Activated T-helper 1 cell treated with anti-CD3 and anti-CD28 coated beads, Interleukin-12 subunit alpha, Interleukin-12 subunit beta, Interleukin-2, Interleukin-4 antibody, amounts not matched to agents 30 ng/mL and 10 ng/mL and 1 ng/mL, durations not matched to agents 14 hours and 24 hours and 36 hours (primary cell): ENCODE results near the gene STK39. TPM values are rescaled to one million over a fixed set of nuclear protein-coding genes. Genes with fewer than 3 reads are reported as not detected.

ENCODE experiments used
- DNase-seq: peaks from one replicate; pipeline ENCODE4 v3.0.0; 2021; ENCODE audit warnings: low spot score
- H3K27ac Mint-ChIP-seq: one replicate; pipeline ENCODE4 v1.8.0; 2021; ENCODE audit warnings: mild to moderate bottlenecking, mixed read lengths
- H3K27me3 Mint-ChIP-seq: one replicate; pipeline ENCODE4 v1.8.0; 2022; ENCODE audit warnings: mild to moderate bottlenecking, moderate library complexity, mixed read lengths; ENCODE audit not compliant: insufficient read depth
- H3K36me3 Mint-ChIP-seq: one replicate; pipeline ENCODE4 v1.8.0; 2021; ENCODE audit warnings: low read depth, mixed read lengths
- H3K4me1 Mint-ChIP-seq: one replicate; pipeline ENCODE4 v1.8.0; 2021; ENCODE audit warnings: low read depth, mixed read lengths
- H3K4me3 Mint-ChIP-seq: one replicate; pipeline ENCODE4 v1.8.0; 2021; ENCODE audit warnings: mild to moderate bottlenecking, moderate library complexity, mixed read lengths
- H3K9me3 Mint-ChIP-seq: one replicate; pipeline ENCODE4 v1.8.0; 2021; ENCODE audit warnings: mixed read lengths
- intact Hi-C: fragments of 100-400 bp; cut with micrococcal nuclease; formaldehyde crosslinking; loops from one replicate; pipeline ENCODE4 v1.15.1; 2024
- total RNA-seq: library from RNA; stranded (reverse); gene quantifications from 2 replicates; pipeline ENCODE4 v1.2.3, GENCODE V29; 2022

Gene STK39
- total RNA-seq, 1 donor from 2014 or later: 32.6 TPM

GRCh38 chr2:167940346-167940725 lies 307.1 kb downstream of the STK39 start:
- H3K27ac Mint-ChIP-seq: no peak overlapping the region
- H3K27me3 Mint-ChIP-seq: no peaks in the 10 kb centered on the region
- H3K4me1 Mint-ChIP-seq: no peaks in the 10 kb centered on the region
- H3K9me3 Mint-ChIP-seq: no peaks in the 10 kb centered on the region
- intact Hi-C loops: no loop called here
- no peaks in the 10 kb centered on the region for H3K36me3 Mint-ChIP-seq
- no peak for DNase-seq
- no peak overlapping the region for H3K4me3 Mint-ChIP-seq

DNA sequence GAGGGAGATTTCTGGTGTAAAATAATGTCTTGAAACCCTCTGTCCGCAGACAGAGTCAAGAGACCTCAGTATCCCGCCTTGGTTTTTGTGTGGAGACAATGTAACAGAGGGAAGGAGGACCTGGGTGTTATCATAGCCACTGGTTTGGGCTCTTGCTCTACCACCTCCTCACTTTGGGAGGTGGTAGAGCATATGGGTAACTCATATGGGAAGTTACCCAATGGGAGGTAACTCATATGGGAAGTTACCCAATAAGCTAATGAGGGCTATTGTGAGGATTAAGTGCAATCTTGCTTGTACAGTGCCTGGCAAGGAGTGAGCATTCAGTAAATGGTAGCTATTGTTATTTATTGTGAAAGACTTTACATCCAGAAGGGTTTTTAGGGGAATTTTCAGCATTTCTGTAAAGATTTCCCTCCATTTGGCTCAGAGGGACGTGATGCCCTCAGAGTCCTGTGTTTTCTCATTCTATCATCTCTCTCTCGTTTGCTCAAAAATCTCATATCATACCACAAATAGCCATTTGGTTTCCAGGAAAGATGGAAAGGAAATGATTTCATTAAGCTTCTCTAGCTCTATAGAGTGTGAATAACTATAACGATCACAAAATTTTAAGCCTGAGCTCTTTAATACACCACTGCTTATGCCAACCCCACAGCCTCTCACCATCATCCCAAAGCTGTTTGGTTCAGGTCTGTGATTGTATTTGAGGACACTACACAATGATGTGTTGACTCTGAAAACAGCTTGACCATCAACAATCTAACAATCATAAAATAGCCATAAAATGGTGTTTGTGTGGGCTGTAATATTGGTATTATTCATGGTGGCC lies 307.7 kb downstream of the STK39 start:
- H3K36me3 Mint-ChIP-seq: no peaks in the 10 kb centered on the region
- H3K9me3 Mint-ChIP-seq: no peaks in the 10 kb centered on the region
- H3K27ac Mint-ChIP-seq: no peak overlapping the region
- intact Hi-C loops: no loop called here
- H3K4me1 Mint-ChIP-seq: no peaks in the 10 kb centered on the region
- H3K27me3 Mint-ChIP-seq: no peaks in the 10 kb centered on the region
- H3K4me3 Mint-ChIP-seq: no peak overlapping the region
- DNase-seq: no peak

DNA sequence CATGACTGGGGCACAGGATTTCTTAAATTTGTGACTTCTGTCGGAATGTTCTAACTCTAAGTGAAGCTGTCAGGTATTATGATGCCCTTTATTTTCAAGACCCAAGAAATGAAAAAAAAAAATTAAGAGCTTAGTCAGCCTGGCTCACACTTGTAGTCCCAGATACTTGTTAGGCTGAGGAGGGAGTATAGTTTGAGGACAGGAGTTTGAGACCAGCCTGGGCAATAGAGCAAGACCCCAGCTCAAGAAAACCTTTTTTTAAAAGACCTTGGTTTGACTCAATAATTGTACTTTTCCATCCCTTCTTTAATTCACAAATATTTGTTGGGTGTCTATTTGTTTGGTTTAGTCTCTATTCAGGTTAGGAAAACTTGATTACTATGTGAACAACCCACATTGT lies 310.0 kb downstream of the STK39 start:
- no peaks in the 10 kb centered on the region for H3K36me3 Mint-ChIP-seq
- H3K27me3 Mint-ChIP-seq: no peaks in the 10 kb centered on the region
- H3K4me1 Mint-ChIP-seq: no peaks in the 10 kb centered on the region
- H3K9me3 Mint-ChIP-seq: no peaks in the 10 kb centered on the region
- no peak overlapping the region for H3K4me3 Mint-ChIP-seq
- no peak for DNase-seq
- H3K27ac Mint-ChIP-seq: no peak overlapping the region
- intact Hi-C loops: no loop called here

- H3K27ac Mint-ChIP-seq: no peak overlapping the region
- intact Hi-C loops: no loop called here
- DNase-seq: no peak
- H3K4me3 Mint-ChIP-seq: no peak overlapping the region
- H3K4me1 Mint-ChIP-seq: no peaks in the 10 kb centered on the region
- no peaks in the 10 kb centered on the region for H3K9me3 Mint-ChIP-seq
- H3K36me3 Mint-ChIP-seq: no peaks in the 10 kb centered on the region
- no peaks in the 10 kb centered on the region for H3K27me3 Mint-ChIP-seq
These were observed 311.6 kb downstream of the STK39 start for GRCh38 chr2:167935803-167936110.

- Mint-ChIP-seq H3K27me3 (peaks cover 2% of the 10 kb centered on the region), H3K4me3 (no peak overlapping the region), H3K9me3 (no peaks in the 10 kb centered on the region), H3K27ac (no peak overlapping the region), H3K4me1 (no peaks in the 10 kb centered on the region), H3K36me3 (no peaks in the 10 kb centered on the region)
- intact Hi-C loops: no loop called here
- no peak for DNase-seq
These were observed 314.1 kb downstream of the STK39 start for GRCh38 chr2:167933097-167933814.

GRCh38 chr2:167932123-167932693 lies 315.2 kb downstream of the STK39 start:
- Mint-ChIP-seq H3K27ac (no peak overlapping the region), H3K4me1 (no peaks in the 10 kb centered on the region), H3K36me3 (no peaks in the 10 kb centered on the region), H3K4me3 (no peak overlapping the region), H3K27me3 (peaks cover 2% of the 10 kb centered on the region), H3K9me3 (no peaks in the 10 kb centered on the region)
- DNase-seq: no peak
- intact Hi-C loops: no loop called here

DNA sequence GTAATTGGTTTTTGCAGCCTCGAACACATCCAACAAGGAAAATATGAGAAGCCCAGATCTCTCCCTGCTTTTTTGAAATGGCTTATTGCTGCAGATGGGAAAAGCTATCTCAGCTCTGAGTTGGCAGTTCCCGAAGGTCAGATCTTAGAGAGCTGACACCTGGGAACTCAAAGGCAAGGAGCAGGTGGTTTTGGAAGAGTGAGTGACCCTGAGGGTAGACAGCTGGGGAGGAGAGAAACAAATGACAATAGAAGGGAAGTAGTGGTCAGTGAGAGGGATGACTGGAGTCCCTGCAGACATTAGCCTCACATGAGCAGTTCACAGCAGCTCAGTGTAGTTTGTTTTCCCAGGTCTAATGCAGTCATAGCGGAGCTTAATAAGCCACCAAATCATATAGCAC lies 317.9 kb downstream of the STK39 start:
- Mint-ChIP-seq H3K4me3 (no peak overlapping the region), H3K4me1 (no peaks in the 10 kb centered on the region), H3K9me3 (no peaks in the 10 kb centered on the region), H3K27me3 (peaks cover 6% of the 10 kb centered on the region), H3K27ac (no peak overlapping the region), H3K36me3 (no peaks in the 10 kb centered on the region)
- intact Hi-C loops: no loop called here
- no peak for DNase-seq

DNA sequence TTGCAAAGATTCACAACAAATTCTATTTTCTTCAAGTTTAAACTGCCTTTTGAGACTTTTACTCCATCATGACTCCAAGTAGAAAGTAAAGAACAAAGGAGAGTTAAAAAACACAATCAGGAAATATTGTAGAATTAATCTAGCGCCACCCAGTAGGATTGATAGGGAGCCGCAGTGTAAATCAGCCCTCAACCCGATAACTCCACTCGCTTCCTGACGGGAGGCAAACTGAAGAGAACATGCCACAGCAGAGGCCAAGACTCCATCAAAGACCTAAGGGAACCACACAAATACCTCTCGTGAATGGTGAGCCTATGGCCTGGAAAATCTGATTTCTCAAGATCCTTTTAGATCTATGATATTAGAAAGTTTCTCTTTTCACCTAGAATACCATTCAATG lies 319.0 kb downstream of the STK39 start:
- no peaks in the 10 kb centered on the region for H3K4me1 Mint-ChIP-seq
- H3K9me3 Mint-ChIP-seq: no peaks in the 10 kb centered on the region
- no peak overlapping the region for H3K4me3 Mint-ChIP-seq
- no peak overlapping the region for H3K27ac Mint-ChIP-seq
- peaks cover 6% of the 10 kb centered on the region for H3K27me3 Mint-ChIP-seq
- no peaks in the 10 kb centered on the region for H3K36me3 Mint-ChIP-seq
- intact Hi-C loops: no loop called here
- no peak for DNase-seq

GRCh38 chr2:167925758-167926157 lies 321.6 kb downstream of the STK39 start:
- DNase-seq: no peak
- no peaks in the 10 kb centered on the region for H3K9me3 Mint-ChIP-seq
- H3K27ac Mint-ChIP-seq: no peak overlapping the region
- peaks cover 6% of the 10 kb centered on the region for H3K27me3 Mint-ChIP-seq
- H3K4me1 Mint-ChIP-seq: no peaks in the 10 kb centered on the region
- intact Hi-C loops: no loop called here
- no peak overlapping the region for H3K4me3 Mint-ChIP-seq
- no peaks in the 10 kb centered on the region for H3K36me3 Mint-ChIP-seq

- no peaks in the 10 kb centered on the region for H3K36me3 Mint-ChIP-seq
- H3K4me1 Mint-ChIP-seq: no peaks in the 10 kb centered on the region
- H3K9me3 Mint-ChIP-seq: no peaks in the 10 kb centered on the region
- no peak overlapping the region for H3K4me3 Mint-ChIP-seq
- intact Hi-C loops: no loop called here
- H3K27ac Mint-ChIP-seq: no peak overlapping the region
- H3K27me3 Mint-ChIP-seq: peaks cover 10% of the 10 kb centered on the region
- DNase-seq: no peak
These were observed 322.8 kb downstream of the STK39 start for GRCh38 chr2:167924556-167924955.

DNA sequence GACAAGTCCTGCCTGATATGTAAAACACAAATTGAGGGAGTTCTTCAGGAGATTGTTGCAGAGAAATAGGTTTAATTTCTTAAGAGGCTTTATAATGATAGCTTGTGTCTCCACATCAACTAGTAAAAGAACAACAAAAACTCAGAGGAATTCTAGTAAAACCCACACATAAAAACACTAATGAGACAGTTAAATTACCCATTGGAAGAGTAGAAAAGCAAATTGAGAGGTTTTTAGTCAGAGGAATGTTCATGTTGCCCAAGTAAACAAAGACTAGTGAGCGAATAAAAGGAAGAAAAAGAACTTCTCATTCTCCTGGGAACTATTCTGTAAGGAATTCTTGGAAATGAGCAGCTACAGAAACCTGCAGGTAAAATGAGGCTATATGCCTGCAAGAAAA lies 330.6 kb downstream of the STK39 start:
- Mint-ChIP-seq H3K27ac (no peak overlapping the region), H3K27me3 (peaks cover 17% of the 10 kb centered on the region)

DNA sequence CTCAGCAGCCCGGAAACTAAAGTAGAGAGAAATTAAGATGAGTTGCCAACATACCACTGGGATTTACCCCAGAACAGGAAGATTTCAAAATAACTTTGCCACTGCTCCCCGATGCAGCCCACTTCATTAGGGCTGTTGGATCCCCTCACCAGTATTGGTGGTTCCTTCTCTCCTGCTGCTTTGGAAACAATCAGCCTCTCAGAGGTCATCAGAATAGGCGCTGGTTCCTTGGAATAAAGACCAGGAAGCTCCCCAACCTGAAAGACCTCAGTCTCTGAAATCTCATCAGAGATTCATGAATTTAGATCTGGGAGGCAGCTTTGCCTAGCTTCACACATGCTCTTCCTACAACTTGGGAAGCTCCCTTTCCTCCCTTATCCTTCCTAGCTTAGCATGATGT lies 332.4 kb downstream of the STK39 start:
- Mint-ChIP-seq H3K4me3 (no peak overlapping the region), H3K27me3 (peaks cover 21% of the 10 kb centered on the region), H3K4me1 (no peaks in the 10 kb centered on the region), H3K27ac (no peak overlapping the region), H3K9me3 (no peaks in the 10 kb centered on the region), H3K36me3 (no peaks in the 10 kb centered on the region)
- intact Hi-C loops: no loop called here
- no peak for DNase-seq

More for the DNA sequence above, 330.6 kb downstream of the STK39 start:
- no peaks in the 10 kb centered on the region for H3K4me1 Mint-ChIP-seq
- no peaks in the 10 kb centered on the region for H3K9me3 Mint-ChIP-seq
- intact Hi-C loops: no loop called here
- no peak for DNase-seq
- no peaks in the 10 kb centered on the region for H3K36me3 Mint-ChIP-seq
- H3K4me3 Mint-ChIP-seq: no peak overlapping the region

GRCh38 chr2:167908786-167909185 lies 338.6 kb downstream of the STK39 start:
- Mint-ChIP-seq H3K27ac (no peak overlapping the region), H3K4me1 (no peaks in the 10 kb centered on the region), H3K36me3 (no peaks in the 10 kb centered on the region), H3K4me3 (no peak overlapping the region), H3K9me3 (no peaks in the 10 kb centered on the region), H3K27me3 (peaks cover 9% of the 10 kb centered on the region)
- intact Hi-C loops: no loop called here
- DNase-seq: no peak
